HepG2 (cell line): ENCODE results near the gene POLA2. TPM values are rescaled to one million over a fixed set of nuclear protein-coding genes. Genes with fewer than 3 reads are reported as not detected.

ENCODE experiments used
- AKNA ChIP-seq: sonication (generic); formaldehyde crosslinking; IDR thresholded peaks from 2 replicates; pipeline ENCODE4 v1.4.0; 2020; ENCODE audit warnings: missing genetic modification reagents, borderline replicate concordance
- ARID2 ChIP-seq: sonication (generic); formaldehyde crosslinking; IDR thresholded peaks from 2 replicates; pipeline ENCODE4 v1.8.1; 2022; ENCODE audit warnings: mild to moderate bottlenecking, missing genetic modification reagents, borderline replicate concordance
- E2F1 ChIP-seq: sonication (generic); formaldehyde crosslinking; IDR thresholded peaks from 2 replicates; pipeline ENCODE4 v1.5.0; 2020; ENCODE audit warnings: missing genetic modification reagents
- KLF12 ChIP-seq: sonication (generic); formaldehyde crosslinking; IDR thresholded peaks from 2 replicates; pipeline ENCODE4 v1.4.0; 2020; ENCODE audit warnings: missing genetic modification reagents, borderline replicate concordance
- ZBTB8A ChIP-seq: sonication (generic); formaldehyde crosslinking; IDR thresholded peaks from 2 replicates; pipeline ENCODE4 v1.4.0; 2020; ENCODE audit warnings: mild to moderate bottlenecking, low read depth, missing genetic modification reagents, borderline replicate concordance
- ZFY ChIP-seq: sonication (generic); formaldehyde crosslinking; IDR thresholded peaks from 2 replicates; pipeline ENCODE4 v1.4.0; 2020; ENCODE audit warnings: missing genetic modification reagents
- ZKSCAN8 ChIP-seq: IDR thresholded peaks from 2 replicates; pipeline ENCODE4 v1.6.1; 2016; ENCODE audit warnings: borderline replicate concordance, missing genetic modification reagents, missing compliant biosample characterization
- ZNF101 ChIP-seq: sonication (generic); formaldehyde crosslinking; IDR thresholded peaks from 2 replicates; pipeline ENCODE4 v1.4.0; 2020; ENCODE audit warnings: mild to moderate bottlenecking, low read depth, missing genetic modification reagents, borderline replicate concordance
- ZNF773 ChIP-seq: sonication (generic); formaldehyde crosslinking; IDR thresholded peaks from 2 replicates; pipeline ENCODE4 v1.4.0; 2020; ENCODE audit warnings: missing genetic modification reagents, borderline replicate concordance
- polyA plus RNA-seq, 8 experiments: library from polyadenylated mRNA; depleted of rRNA in 3 of 8; stranded (reverse) in 7 of 8; unstranded in 1 of 8; fragments of >200 nt; fragmentation: Illumina TruSeq in 4 of 8; extraction: Trizol in 4 of 8; gene quantifications; 2 replicates each; pipeline versions ENCODE4 v1.2.1 to v1.2.3, GENCODE V29; 2011 to 2016; ENCODE audit warnings: low read depth in 4 of 8, missing spikeins in 1 of 8, mixed read lengths in 1 of 8; ENCODE audit not compliant: insufficient read depth in 1 of 8
- total RNA-seq, 5 experiments: library from RNA; depleted of rRNA; stranded (reverse); fragments of >200 nt; fragmentation: Illumina TruSeq; extraction: Trizol; gene quantifications; 2 replicates each; pipeline ENCODE4 v1.2.3, GENCODE V29; 2016; ENCODE audit warnings: low read depth in 1 of 5
- TF ChIP-seq, protein P1 (sequence below): sonication (generic); formaldehyde crosslinking; IDR thresholded peaks from 2 replicates; pipeline ENCODE4 v1.4.0; 2020; ENCODE audit warnings: missing genetic modification reagents, mild to moderate bottlenecking, borderline replicate concordance
- TF ChIP-seq, protein P2 (sequence below): sonication (generic); formaldehyde crosslinking; IDR thresholded peaks from 2 replicates; pipeline ENCODE4 v1.9.0; 2022; ENCODE audit warnings: missing genetic modification reagents, mild to moderate bottlenecking, borderline replicate concordance

POLA2 gene
- total and polyA plus RNA-seq, 2 of the 13 experiments (the other 11 are each of a cell fraction or from before 2014, with no cell fraction given): 9.7 to 15.6 TPM

- TF ChIP-seq, protein P1, sequence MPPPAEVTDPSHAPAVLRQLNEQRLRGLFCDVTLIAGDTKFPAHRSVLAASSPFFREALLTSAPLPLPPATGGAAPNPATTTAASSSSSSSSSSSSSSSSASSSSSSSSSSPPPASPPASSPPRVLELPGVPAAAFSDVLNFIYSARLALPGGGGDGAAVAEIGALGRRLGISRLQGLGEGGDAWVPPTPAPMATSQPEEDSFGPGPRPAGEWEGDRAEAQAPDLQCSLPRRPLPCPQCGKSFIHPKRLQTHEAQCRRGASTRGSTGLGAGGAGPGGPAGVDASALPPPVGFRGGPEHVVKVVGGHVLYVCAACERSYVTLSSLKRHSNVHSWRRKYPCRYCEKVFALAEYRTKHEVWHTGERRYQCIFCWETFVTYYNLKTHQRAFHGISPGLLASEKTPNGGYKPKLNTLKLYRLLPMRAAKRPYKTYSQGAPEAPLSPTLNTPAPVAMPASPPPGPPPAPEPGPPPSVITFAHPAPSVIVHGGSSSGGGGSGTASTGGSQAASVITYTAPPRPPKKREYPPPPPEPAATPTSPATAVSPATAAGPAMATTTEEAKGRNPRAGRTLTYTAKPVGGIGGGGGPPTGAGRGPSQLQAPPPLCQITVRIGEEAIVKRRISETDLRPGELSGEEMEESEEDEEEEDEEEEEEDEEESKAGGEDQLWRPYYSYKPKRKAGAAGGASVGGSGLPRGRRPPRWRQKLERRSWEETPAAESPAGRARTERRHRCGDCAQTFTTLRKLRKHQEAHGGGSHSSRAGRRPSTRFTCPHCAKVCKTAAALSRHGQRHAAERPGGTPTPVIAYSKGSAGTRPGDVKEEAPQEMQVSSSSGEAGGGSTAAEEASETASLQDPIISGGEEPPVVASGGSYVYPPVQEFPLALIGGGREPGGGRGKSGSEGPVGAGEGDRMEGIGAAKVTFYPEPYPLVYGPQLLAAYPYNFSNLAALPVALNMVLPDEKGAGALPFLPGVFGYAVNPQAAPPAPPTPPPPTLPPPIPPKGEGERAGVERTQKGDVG: 0 out of 2 replicates have a peak, but pooled peaks have one; percentile 21
- TF ChIP-seq ARID2 (0 out of 2 replicates have a peak, but pooled peaks have one; percentile 15), ZKSCAN8 (CRISPR knock-in tag) (0 out of 2 replicates have a peak, but pooled peaks have one; percentile 26), KLF12 (CRISPR knock-in tag) (peak; percentile 42; the same call in 1 of the 2 replicates), E2F1 (peak; percentile 41; the same call in 1 of the 2 replicates), AKNA (0 out of 2 replicates have a peak, but pooled peaks have one; percentile 40), ZNF101 (no peak), ZFY (CRISPR knock-in tag) (peak; percentile 75), ZNF773 (CRISPR knock-in tag) (no peak; the same call in 1 of the 2 replicates), ZBTB8A (CRISPR knock-in tag) (peak; percentile 32; the same call in 1 of the 2 replicates)
- TF ChIP-seq, protein P2, sequence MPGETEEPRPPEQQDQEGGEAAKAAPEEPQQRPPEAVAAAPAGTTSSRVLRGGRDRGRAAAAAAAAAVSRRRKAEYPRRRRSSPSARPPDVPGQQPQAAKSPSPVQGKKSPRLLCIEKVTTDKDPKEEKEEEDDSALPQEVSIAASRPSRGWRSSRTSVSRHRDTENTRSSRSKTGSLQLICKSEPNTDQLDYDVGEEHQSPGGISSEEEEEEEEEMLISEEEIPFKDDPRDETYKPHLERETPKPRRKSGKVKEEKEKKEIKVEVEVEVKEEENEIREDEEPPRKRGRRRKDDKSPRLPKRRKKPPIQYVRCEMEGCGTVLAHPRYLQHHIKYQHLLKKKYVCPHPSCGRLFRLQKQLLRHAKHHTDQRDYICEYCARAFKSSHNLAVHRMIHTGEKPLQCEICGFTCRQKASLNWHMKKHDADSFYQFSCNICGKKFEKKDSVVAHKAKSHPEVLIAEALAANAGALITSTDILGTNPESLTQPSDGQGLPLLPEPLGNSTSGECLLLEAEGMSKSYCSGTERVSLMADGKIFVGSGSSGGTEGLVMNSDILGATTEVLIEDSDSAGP: peak; percentile 62; the same call in 1 of the 2 replicates
Measured at GRCh38 chr11:65225279-65226102, 36.3 kb upstream of the POLA2 start (continued).
